ENCODE data around the gene FOXK1.

Gene FOXK1

DNA sequence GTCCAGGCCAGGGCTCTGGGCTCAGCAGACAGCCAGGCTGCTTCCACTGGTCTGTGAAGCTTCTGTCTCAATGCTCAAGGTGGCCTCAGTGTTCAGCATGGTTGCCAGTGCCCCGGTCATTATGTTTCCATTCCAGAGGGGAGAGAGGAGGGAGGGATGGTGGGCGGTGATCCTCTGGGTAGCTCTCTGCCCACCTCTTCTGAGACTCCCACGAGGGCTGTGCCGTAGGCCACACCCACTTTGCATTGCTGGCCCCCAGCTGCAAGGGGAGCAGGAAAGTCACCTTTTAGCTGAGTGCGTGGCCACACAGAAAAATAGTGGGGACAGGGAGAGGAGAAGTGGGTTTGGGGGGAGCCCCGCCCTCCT, 42.5 kb downstream of the FOXK1 start:
- no peak for DNase-seq

GRCh38 chr7:4725014-4725849, 43.1 kb downstream of the FOXK1 start:
- DNase-seq: peak; percentile 88

DNA sequence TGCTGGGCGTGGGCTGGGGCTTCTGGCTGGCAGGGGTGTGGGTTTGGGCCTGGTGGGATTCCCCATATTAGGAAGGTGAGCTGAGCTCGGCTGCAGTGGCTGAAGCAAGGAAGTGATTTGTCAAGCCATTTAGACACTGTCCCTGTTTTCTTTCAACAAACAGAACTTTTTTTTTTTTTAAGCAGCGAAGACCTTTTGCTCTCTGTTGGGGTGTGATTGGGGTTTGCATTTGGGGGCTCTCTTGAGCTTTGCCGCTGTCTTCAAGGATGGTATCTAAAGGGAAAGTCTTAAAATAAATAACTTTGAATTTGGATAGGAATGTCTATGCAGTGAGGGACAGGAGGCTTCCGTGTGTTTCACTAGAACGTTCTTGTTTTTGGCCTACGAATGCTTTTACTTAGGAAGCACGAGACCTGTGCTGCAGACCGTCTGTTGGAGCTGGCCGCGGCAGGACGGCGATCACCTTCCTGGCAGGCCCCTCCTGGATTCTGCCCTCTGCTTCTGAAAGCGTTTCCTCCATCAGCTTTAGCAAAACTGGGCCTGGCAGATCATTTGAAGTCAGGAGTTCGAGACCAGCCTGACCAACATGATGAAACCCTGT, 43.9 kb downstream of the FOXK1 start:
- peak; percentile 27 for DNase-seq

DNA sequence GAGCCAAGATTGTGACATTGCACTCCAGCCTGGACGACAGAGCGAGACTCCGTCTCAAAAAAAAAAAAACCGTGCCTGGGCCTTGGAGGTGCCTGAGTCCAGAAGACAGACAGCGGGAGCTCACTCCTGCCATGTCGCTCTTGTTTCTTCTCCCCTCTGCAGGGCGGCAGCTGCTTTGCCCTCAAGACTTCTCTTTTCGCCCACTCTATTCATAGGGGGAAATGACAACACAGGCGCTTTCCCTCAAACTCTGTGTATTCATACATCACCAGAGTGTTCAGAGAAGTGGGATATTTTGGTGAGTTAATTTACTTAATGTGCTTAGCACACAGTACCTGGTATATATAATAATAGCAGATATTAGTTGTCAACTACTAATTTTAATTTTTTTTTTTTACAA, 44.5 kb downstream of the FOXK1 start:
- no peak for DNase-seq

GRCh38 chr7:4727914-4728705, 46.0 kb downstream of the FOXK1 start:
- no peak for DNase-seq

DNA sequence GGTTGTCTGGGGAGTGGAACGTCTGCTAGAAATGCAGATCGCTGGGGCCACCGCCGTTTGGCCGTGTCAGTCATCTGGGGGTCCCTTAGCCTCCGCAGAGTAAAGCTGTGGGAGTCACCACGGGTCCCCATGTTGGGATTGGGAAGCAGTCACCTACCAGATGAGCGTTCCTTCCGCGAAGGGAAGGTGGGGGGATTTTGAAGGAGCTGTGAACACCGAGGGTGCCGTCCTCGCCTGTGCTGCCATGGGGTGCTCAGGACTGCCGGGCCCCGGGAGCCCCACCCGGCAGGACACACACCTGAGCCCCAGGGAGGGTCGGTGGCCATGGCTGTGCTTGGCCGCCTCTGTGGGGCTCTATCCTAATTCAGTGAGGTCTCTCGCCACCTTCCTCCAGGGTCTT, 47.2 kb downstream of the FOXK1 start:
- no peak for DNase-seq

DNA sequence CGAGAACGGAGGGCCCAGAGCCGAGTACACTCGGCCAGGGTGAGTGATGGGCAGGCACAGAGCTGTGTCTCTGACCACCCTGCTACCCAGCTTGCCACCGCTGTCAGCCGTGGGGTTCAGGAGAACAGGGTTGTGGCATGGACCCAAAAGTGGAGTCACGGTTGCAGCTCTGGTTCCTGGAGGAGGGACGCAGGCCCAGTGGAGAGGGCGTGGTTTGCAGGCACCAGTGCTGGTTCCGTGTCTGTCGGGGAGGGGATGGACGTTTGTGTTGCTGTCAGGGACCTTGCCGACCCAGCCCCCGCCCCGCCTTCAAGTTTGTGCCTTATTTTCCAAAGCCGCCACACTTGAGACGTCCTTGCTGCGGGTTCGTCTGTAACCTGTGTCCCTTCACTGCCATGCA, 48.2 kb downstream of the FOXK1 start:
- no peak for DNase-seq

DNA sequence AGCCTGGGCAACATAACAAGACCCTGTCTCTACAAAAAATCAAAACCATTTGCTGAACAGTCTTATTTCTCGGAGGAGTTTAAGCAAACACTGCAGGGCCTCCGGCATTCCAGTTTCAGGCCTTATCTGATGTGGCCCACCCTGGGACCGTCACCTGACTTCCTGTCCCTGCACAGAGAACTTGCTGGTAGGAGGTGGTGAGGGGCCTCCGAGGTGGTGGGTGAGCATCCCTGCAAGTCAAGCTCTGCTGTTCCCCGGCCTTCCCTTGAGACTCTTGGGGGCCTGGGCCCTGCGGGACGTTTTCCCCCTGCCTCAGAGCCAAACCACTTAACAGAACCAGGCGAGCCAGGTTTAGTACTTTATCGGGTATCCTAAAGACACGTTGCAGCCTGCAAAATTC, 48.9 kb downstream of the FOXK1 start:
- DNase-seq: no peak

DNA sequence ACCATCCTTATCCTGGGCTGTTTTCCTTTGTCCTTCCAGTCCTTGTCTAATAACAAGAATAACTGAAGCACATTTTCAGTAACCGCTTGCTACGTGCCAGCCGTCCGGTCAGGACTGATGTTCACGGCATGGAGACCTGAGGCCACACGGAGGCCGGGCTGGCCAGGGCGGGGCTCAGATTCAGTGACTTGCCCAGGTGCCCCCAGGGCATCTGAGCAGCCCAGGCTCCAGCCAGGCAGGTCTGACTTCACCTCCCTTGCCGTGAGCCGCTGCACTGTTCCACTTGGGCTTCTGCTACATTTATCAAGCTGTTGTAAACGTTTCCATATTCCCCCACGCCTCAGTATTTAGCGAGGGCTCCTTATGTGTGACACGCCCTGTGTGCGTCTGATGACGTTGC, 49.7 kb downstream of the FOXK1 start:
- DNase-seq: no peak

- DNase-seq: no peak
Measured at GRCh38 chr7:4733936-4734528, 51.9 kb downstream of the FOXK1 start.

- DNase-seq: no peak
Measured at GRCh38 chr7:4734587-4735345, 52.7 kb downstream of the FOXK1 start.

DNA sequence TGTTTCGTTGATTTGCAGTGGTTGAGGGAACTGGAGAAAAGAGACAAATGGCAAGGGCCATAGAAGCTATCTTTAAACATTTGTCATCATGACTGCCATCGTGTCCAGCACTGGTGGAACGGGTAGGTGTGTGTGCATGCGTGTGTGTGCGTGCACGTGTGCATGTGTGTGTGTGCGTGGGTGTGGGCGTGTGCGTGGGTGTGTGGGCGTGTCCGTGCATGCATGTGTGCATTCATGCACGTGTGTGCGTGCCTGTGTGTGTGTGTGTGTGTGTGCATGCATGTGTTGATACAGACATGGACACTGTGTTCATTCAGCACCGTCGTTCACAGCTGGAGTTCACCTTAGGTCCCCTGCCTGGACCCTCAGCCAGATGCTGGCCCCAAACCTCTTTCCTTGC, 55.2 kb downstream of the FOXK1 start:
- DNase-seq: no peak

DNA sequence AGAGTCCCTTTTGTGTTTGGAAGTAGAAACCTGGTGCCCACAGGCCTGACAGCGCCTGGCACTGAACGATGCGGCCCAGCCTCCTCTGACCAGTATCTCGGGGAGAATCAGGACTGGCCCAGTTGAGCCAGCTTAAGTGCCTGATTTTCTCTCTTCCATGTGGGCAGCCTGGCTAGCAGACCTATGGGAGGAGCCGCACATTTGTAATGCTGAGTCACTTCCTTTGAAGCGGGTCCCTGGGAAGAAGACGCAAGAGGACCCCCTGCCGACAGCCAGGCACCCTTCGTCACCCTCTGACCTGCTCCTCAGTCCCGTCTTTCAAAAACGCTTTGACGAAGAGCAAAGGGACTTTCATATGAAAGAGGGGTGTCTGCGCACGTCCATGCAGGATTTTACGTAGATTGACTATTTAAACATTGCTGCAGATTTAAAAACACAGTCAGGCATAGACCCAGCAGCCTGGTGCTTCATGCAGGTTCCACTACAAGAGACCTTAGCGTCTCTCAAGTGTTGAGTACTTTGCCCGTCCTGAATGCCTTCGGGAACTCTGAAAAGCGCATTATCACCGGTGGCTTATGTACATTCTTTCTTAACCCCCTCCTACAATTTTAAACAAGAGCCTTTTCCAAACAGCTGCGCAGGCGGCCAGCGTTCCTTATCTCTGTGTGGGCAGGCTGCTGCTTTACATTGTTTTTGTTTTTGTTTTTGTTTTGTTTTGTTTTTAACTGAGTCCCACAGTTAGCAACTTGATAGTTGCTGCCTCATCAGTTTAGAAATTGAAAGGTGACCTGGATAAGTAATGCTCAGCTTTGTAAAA, 56.8 kb downstream of the FOXK1 start:
- peak; percentile 36 for DNase-seq

- peak; percentile 42 for DNase-seq
Measured at GRCh38 chr7:4739528-4739992, 57.5 kb downstream of the FOXK1 start.

DNA sequence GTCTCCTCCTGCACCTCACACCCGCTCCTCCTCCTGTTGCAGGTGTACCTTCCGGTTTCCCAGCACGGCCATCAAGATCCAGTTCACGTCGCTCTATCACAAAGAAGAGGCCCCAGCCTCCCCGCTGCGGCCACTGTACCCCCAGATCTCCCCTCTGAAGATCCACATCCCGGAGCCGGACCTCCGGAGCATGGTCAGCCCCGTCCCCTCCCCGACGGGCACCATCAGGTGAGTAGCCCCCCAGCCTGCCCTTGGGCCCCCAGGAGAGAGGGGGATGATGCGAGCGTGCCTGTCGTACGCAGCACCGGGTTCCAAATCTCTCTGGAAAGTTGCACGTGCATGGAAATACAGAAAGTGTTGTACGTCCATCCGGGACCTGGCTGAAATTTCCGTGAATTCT, 58.7 kb downstream of the FOXK1 start:
- no peak for DNase-seq

DNA sequence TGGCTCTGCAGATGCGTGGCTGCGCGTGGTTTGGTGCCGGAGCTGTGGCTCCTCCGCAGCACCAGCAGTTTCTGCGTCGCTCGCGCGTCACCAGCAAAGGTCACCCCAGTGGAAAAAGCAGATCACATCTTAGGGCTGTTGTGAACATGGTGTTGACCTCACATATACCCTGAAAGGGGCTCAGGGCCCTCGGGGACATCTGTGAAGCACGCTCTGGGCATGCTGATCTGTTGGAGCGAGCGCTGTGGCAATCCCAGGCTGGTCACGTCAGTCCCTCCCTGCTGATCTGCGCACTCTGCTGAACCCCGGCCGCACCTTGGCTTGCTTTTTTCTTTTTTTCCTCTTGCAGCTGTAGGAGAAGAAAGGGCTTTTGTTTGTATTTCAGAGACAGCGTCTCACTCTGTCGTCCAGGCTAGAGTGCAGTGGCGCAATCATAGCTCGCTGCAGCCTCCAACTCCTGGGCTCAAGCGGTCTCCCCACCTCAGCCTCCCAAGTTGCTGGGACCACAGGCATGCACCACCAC, 60.0 kb downstream of the FOXK1 start:
- no peak for DNase-seq

DNA sequence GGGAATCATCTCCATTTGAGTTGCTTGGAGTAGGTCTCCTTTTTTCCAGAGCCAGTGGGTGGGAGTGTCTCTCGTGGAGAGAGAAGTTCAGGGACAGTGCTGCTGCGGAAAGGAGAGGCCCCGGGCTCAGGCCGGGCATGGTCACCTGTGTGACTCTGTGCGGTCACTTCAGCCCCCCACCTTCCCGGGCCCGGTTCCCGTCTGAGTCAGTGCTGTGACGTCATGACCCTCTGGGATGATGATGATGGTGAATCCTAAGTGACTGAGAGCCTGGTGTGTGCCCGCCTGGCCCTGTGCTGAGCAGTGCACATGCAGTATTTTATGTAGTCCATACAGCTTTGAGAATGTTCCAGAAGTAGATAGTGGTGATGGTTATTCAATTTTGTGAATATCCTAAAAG, 60.8 kb downstream of the FOXK1 start:
- DNase-seq: no peak

DNA sequence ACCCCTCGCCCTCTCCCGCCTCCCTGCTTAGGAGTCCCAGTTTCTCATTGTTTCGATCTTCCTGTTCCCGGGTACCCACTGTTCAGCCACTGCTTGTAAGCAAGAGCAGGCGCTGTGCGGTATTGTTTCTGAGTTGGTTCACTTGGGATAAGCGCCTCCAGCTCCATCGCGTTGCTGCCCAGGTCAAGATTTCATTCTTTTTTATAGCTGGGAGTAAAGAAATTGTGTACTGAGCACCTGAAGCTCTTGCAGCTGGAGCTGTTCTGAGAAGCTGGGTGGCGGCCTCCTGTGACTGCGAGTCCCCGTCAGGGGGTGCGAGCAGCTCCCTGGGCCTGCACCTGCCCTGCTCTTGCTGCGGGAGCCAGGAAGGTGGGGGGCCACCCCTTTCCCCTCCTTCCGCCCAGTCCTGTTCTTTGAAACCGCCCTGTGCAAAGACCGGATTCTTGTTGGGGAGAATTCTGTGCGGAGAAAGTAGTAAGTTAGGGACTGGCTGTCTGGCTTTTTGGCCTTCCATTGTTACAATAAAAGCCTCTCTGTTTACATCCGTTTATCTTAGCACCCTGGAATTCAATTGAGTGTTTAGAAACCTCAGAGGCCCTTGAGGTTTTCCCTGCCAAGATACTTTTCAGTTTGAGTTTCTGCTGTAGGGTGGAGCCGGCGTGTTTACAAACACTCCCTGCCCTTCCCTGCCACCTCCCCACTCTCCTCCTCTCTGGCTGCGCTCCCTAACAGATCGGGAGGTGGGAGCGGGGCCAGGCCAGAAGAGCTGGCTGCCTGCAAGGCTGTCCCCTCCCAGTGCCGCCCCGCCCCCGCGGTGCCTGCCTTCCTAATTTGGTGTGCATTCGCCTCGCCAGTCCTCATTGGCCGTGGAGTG, 62.5 kb downstream of the FOXK1 start:
- DNase-seq: peak; percentile 98

- no peak for DNase-seq
Measured at GRCh38 chr7:4745265-4745919, 63.3 kb downstream of the FOXK1 start.

All from femur (tissue), 1 donor.